Measurements from ENCODE around the gene TATDN2.

TATDN2 gene

DNA sequence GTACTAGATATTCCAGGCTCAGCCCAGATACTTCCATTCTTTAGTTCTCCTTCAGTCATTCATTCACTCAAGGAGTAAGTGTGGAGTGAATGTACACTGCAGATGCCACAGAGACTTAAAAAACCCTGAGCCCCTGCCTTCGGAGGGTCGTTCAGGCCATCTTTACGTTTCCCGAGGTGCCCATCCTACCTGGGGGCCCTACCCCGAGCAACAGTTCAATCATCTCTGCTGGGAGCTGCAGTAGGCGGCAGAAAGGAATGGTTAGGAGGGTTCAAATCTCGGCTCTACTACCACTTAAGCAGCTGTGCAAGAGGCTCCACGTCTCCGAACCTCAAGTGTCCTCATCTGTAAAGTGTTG lies 72.0 kb downstream of the TATDN2 start:
- no peak for FAIRE-seq

DNA sequence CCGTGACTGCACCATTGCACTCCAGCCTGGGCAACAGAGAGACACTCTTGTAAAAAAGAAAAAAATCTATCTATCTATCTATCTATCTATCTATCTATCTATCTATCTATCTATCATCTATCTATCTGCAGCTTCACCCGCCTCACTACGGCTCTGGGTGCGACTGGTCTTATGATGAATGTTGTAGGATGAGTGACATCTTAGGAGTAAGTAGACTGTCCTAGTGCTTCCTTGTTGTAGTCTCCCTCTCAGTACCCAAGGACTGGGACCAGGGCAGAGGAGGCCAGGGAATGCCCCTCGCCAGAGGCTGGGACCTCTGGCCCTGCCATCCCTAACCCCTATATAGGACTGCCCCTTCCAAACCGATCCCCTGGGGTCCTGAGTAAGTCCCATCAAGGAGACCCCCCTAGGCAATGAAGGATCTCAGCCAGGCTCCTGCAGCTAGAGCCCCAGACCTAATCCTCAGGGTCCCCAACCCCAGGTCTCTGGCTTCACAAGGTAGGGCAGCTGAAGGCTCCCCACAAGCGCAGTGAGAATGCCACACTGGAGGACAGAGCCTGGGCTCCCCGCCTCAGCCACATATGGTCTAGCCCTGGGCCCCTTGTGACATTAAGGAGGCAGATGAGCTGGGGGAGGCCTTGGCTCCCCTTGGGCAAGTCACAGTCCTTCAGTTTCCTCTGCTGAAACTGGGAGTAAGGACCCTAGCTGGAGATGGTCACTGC lies 73.5 kb downstream of the TATDN2 start:
- no peak for FAIRE-seq

DNA sequence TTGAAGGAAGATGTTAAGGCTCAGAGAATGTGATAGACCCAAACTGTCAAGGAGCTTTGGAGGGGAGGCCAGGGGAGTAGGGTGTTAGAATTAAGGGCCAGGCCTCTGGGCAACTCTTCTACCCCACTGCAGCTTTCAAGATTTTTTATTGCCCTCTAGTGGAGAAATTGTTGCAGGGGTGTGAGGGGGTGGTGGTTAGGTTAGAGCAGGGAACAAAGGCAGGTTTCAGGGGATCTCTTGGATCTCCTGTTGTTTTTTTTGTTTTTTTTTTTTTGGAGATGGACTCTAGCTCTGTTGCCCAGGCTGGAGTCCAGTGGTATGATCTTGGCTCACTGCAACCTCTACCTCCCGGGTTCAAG lies 74.1 kb downstream of the TATDN2 start:
- no peak for FAIRE-seq

DNA sequence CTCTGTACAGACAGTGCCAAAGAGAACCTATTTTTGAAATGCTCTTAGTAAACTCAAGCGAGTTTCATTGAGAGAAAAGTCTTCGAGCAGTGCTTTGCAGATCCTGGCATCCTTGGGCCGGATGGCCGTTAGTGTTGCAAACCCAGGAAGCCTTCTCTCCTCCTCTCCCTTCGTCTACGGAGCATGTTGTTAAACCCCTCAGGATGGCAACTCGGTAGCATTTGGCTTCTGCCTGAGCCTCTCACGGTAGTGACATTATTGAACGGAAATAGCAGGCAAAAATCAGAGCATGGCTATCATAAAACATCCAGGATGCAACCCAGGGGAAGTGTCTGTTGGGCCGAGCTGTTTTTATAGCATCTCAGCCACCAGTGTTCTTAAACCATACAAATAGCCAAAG lies 79.3 kb downstream of the TATDN2 start:
- no peak for FAIRE-seq

GRCh38 chr3:10328460-10329071 lies 80.3 kb downstream of the TATDN2 start:
- FAIRE-seq: no peak

- FAIRE-seq: no peak
Observed at GRCh38 chr3:10329495-10330015, 81.3 kb downstream of the TATDN2 start.

DNA sequence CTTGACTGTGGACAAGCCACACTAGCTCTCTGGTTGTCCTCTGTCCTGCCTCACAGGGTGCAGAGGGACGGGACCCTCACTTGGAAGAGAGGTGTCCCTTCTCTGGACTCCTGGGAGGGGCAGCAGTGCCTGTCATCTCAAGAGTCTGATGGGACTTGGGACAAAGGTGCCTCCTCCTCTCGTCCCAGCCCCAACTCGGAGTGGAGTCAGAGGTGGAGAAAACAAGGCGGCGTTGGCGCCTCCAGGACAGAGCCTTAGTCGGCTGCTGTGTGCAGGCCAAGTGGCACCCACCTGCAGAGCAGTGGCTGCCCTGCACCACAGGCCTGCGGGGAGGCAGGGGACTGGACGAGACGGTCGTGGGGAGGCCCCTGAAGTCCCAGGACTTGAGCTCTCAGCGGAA lies 82.1 kb downstream of the TATDN2 start:
- no peak for FAIRE-seq
